Panc1 (cell line): Measurements from ENCODE around the gene ITPKB.

Source experiments
- CTCF ChIP-seq: fragments of 450-650 bp; IDR thresholded peaks from 2 replicates; pipeline ENCODE4 v1.5.1; 2017; ENCODE audit warnings: mild to moderate bottlenecking
- POLR2AphosphoS5 ChIP-seq: IDR thresholded peaks from 2 replicates; pipeline ENCODE4 v1.6.1; 2012; ENCODE audit warnings: mild to moderate bottlenecking, low read depth, low read length, moderate library complexity

- TF ChIP-seq CTCF (no peak), POLR2AphosphoS5 (no peak)
These were observed 85.7 kb downstream of the ITPKB start for GRCh38 chr1:226653311-226653921.
